HL-60 (cell line): ENCODE data around the gene PYDC1.

Experiments
- DNase-seq, 2 experiments: peaks; one replicate each; pipeline ENCODE4 v3.0.0-alpha.2; 2010 to 2020; ENCODE audit warnings: low read depth in 1 of 2, low spot score in 1 of 2
- H3K27ac ChIP-seq: fragments of 250-450 bp; sonication (Bioruptor Pico); replicated peaks from 2 replicates; pipeline ENCODE4 v1.5.1; 2020; ENCODE audit warnings: mild to moderate bottlenecking, moderate library complexity
- H3K27me3 ChIP-seq: fragments of 250-450 bp; sonication (Bioruptor Pico); 2 replicates; pipeline ENCODE4 v1.5.1; 2021; ENCODE audit warnings: mild to moderate bottlenecking, moderate library complexity; ENCODE audit not compliant: insufficient read depth, poor library complexity, severe bottlenecking
- H3K4me3 ChIP-seq: replicated peaks from 2 replicates; pipeline ENCODE4 v1.5.1; 2011; ENCODE audit warnings: mild to moderate bottlenecking, control low read depth, low read length; ENCODE audit not compliant: insufficient read depth
- GABPA ChIP-seq: IDR thresholded peaks from 2 replicates; pipeline ENCODE4 v1.6.1; 2012; ENCODE audit warnings: low read depth
- POLR2AphosphoS5 ChIP-seq: IDR thresholded peaks from 2 replicates; pipeline ENCODE4 v1.6.1; 2012; ENCODE audit warnings: low read depth
- SPI1 ChIP-seq: IDR thresholded peaks from 2 replicates; pipeline ENCODE4 v1.6.1; 2012; ENCODE audit warnings: low read depth, mild to moderate bottlenecking, borderline replicate concordance
- TF ChIP-seq, protein P1 (sequence below): IDR thresholded peaks from one replicate; pipeline ENCODE4 v1.5.1; 2011; ENCODE audit warnings: low read length, control low read depth, inconsistent platforms; ENCODE audit not compliant: insufficient read depth
- TF ChIP-seq, protein P2 (sequence below): IDR thresholded peaks from 2 replicates; pipeline ENCODE4 v1.6.1; 2012; ENCODE audit warnings: low read depth; ENCODE audit not compliant: insufficient replicate concordance

PYDC1 gene

DNA sequence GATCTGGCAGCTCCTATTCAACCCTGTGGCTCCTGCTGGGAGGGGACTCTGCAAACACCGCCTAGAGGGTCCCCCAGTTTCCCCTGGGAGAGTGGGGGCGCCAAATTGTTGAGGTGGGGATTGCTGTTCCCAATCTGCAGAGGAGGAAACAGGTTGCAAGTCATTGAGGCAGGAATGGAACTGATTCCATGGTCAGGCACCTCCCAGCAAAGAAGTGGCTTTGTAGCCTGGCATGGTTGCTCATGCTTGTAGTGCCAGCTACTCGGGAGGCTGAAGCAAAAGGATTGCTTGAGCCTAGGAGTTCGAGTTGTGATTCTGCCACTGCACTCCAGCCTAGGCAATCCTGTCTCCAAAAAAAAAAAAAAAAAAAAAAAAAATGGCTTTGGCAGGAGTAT, 198 bp upstream of the PYDC1 start:
- TF ChIP-seq, protein P1, sequence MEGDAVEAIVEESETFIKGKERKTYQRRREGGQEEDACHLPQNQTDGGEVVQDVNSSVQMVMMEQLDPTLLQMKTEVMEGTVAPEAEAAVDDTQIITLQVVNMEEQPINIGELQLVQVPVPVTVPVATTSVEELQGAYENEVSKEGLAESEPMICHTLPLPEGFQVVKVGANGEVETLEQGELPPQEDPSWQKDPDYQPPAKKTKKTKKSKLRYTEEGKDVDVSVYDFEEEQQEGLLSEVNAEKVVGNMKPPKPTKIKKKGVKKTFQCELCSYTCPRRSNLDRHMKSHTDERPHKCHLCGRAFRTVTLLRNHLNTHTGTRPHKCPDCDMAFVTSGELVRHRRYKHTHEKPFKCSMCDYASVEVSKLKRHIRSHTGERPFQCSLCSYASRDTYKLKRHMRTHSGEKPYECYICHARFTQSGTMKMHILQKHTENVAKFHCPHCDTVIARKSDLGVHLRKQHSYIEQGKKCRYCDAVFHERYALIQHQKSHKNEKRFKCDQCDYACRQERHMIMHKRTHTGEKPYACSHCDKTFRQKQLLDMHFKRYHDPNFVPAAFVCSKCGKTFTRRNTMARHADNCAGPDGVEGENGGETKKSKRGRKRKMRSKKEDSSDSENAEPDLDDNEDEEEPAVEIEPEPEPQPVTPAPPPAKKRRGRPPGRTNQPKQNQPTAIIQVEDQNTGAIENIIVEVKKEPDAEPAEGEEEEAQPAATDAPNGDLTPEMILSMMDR: no peak
- TF ChIP-seq SPI1: no peak

DNA sequence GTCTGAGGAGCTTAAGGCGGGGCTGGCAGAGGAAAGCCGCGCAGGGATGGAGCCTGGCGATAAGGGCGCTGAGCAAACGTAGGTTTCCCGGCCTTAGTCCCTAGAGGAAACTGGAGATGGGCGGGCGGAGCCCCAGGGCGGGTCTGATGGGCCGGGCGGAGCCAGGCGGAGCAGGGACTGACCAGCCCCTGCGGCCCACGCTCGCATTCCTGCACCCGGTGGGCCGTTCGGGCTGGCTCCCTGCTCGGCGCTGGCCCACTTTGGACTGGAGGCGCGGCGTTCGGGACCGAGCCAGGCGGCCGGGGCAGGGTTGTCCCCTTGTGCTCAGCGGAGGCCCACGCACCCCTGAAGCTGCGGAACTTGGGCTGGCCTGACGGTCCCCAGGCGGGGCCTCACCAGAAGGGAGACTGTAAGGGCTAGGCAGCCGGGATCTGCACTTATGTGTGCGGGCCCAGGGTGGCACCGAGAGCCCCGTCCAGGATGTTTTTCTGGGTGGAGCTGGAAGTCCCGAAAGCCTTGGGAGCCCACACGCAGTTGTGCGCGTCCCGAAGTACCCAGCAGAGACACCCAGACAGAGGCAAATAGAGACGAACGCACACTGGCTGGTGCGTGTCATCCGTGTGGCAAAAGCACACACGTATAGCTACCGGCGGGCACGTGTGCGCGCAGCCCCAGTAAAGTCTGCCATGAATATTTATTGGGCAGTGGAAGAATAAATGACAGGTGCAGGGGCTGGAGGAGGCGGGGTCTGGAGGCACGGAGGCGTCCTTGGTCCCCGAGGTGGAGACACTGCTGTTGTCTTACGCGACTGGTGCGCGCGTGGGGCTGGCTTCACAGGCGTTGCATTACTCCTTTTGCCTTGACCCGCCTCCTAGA, 1.4 kb downstream of the PYDC1 start:
- Histone ChIP-seq H3K4me3 (no peak overlapping the region), H3K27ac (no peak overlapping the region), H3K27me3 (peaks cover 29% of the 10 kb centered on the region)
- TF ChIP-seq POLR2AphosphoS5 (no peak), GABPA (no peak), SPI1 (no peak)
- TF ChIP-seq, protein P1: no peak
- TF ChIP-seq, protein P2, sequence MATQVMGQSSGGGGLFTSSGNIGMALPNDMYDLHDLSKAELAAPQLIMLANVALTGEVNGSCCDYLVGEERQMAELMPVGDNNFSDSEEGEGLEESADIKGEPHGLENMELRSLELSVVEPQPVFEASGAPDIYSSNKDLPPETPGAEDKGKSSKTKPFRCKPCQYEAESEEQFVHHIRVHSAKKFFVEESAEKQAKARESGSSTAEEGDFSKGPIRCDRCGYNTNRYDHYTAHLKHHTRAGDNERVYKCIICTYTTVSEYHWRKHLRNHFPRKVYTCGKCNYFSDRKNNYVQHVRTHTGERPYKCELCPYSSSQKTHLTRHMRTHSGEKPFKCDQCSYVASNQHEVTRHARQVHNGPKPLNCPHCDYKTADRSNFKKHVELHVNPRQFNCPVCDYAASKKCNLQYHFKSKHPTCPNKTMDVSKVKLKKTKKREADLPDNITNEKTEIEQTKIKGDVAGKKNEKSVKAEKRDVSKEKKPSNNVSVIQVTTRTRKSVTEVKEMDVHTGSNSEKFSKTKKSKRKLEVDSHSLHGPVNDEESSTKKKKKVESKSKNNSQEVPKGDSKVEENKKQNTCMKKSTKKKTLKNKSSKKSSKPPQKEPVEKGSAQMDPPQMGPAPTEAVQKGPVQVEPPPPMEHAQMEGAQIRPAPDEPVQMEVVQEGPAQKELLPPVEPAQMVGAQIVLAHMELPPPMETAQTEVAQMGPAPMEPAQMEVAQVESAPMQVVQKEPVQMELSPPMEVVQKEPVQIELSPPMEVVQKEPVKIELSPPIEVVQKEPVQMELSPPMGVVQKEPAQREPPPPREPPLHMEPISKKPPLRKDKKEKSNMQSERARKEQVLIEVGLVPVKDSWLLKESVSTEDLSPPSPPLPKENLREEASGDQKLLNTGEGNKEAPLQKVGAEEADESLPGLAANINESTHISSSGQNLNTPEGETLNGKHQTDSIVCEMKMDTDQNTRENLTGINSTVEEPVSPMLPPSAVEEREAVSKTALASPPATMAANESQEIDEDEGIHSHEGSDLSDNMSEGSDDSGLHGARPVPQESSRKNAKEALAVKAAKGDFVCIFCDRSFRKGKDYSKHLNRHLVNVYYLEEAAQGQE: no peak
- DNase-seq: no peak

More for the DNA sequence above, 198 bp upstream of the PYDC1 start:
- Histone ChIP-seq H3K4me3 (no peak overlapping the region), H3K27ac (no peak overlapping the region), H3K27me3 (peaks cover 29% of the 10 kb centered on the region)
- no peak for DNase-seq

DNA sequence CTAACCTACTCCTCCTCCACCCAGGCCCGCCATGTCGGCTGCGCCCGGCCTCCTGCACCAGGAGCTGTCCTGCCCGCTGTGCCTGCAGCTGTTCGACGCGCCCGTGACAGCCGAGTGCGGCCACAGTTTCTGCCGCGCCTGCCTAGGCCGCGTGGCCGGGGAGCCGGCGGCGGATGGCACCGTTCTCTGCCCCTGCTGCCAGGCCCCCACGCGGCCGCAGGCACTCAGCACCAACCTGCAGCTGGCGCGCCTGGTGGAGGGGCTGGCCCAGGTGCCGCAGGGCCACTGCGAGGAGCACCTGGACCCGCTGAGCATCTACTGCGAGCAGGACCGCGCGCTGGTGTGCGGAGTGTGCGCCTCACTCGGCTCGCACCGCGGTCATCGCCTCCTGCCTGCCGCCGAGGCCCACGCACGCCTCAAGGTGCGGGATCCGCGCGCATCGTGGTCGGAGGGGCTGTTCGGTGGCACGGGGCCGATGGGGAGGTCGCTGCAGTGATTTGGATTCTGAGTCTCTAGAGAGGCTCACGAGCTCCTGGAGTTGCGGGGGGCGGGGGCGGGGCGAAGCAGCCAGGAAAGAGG, 2.1 kb downstream of the PYDC1 start:
- TF ChIP-seq SPI1 (no peak), GABPA (no peak), POLR2AphosphoS5 (no peak)
- TF ChIP-seq, protein P1: no peak
- TF ChIP-seq, protein P2: no peak
- Histone ChIP-seq H3K27ac (no peak overlapping the region), H3K4me3 (no peak overlapping the region)

More for the DNA sequence above, 2.1 kb downstream of the PYDC1 start:
- DNase-seq: no peak
- H3K27me3 ChIP-seq: peaks cover 29% of the 10 kb centered on the region
